PC-3 (cell line): ENCODE measurements around the gene TMEM44.

Experiments
- CTCF ChIP-seq: fragments of 300-600 bp; sonication (generic); conservative IDR thresholded peaks from 2 replicates; pipeline ENCODE4 v1.5.1; 2017; ENCODE audit warnings: antibody characterized with exemption, low read depth, mild to moderate bottlenecking, low read length
- EZH2 ChIP-seq: fragments of 300-600 bp; sonication (generic); IDR thresholded peaks from one replicate; pipeline ENCODE4 v1.6.1; 2017; ENCODE audit warnings: antibody characterized with exemption, mild to moderate bottlenecking, low read length; ENCODE audit not compliant: unreplicated experiment

GRCh38 chr3:194657439-194657838, 24.2 kb upstream of the TMEM44 start:
- TF ChIP-seq CTCF (no peak), EZH2 (no peak)
